Loucy (cell line): ENCODE data around the gene NT5DC4.
A peak's percentile ranks its signal among the peaks of the same experiment; 100 is the strongest.

Experiments used
- H2AFZ ChIP-seq: fragments of 200-600 bp; sonication (generic); 2 replicates; pipeline ENCODE4 v1.6.0; 2016; ENCODE audit warnings: antibody characterized with exemption, mild to moderate bottlenecking, low read length, moderate library complexity
- H3F3A ChIP-seq: fragments of 200-600 bp; 2 replicates; pipeline ENCODE4 v1.6.0; 2016; ENCODE audit warnings: antibody characterized with exemption, low read depth, mild to moderate bottlenecking
- H3K27me3 ChIP-seq: fragments of 200-600 bp; sonication (generic); 2 replicates; pipeline ENCODE4 v1.6.1; 2014; ENCODE audit warnings: low read length, mild to moderate bottlenecking; ENCODE audit not compliant: insufficient read depth, poor library complexity, severe bottlenecking
- H3K36me3 ChIP-seq: fragments of 200-600 bp; sonication (generic); 2 replicates; pipeline ENCODE4 v1.6.1; 2016; ENCODE audit warnings: low read length; ENCODE audit not compliant: insufficient read depth
- H3K4me1 ChIP-seq: fragments of 200-600 bp; sonication (generic); 2 replicates; pipeline ENCODE4 v1.5.1; 2014; ENCODE audit warnings: low read length, mild to moderate bottlenecking; ENCODE audit not compliant: insufficient read depth, poor library complexity, severe bottlenecking
- H3K4me2 ChIP-seq: fragments of 200-600 bp; sonication (generic); 2 replicates; pipeline ENCODE4 v1.6.0; 2014; ENCODE audit warnings: antibody characterized with exemption, low read length, low read depth, mild to moderate bottlenecking; ENCODE audit not compliant: poor library complexity, severe bottlenecking
- H3K4me3 ChIP-seq: fragments of 200-600 bp; sonication (generic); 2 replicates; pipeline ENCODE4 v1.5.1; 2014; ENCODE audit warnings: low read length, mild to moderate bottlenecking, mixed read lengths; ENCODE audit not compliant: poor library complexity, severe bottlenecking
- H3K79me2 ChIP-seq: fragments of 200-600 bp; sonication (generic); 2 replicates; pipeline ENCODE4 v1.6.1; 2014; ENCODE audit warnings: low read length; ENCODE audit not compliant: insufficient read depth
- H3K9ac ChIP-seq: fragments of 200-600 bp; sonication (generic); 2 replicates; pipeline ENCODE4 v1.6.0; 2014; ENCODE audit warnings: mild to moderate bottlenecking, low read depth, low read length, moderate library complexity; ENCODE audit not compliant: poor library complexity, severe bottlenecking
- H3K9me2 ChIP-seq: fragments of 200-600 bp; sonication (generic); replicated peaks from 2 replicates; pipeline ENCODE4 v1.6.1; 2016; ENCODE audit warnings: low read depth, low read length, mixed read lengths
- H3K9me3 ChIP-seq: fragments of 200-600 bp; sonication (generic); 2 replicates; pipeline ENCODE4 v1.6.1; 2014; ENCODE audit warnings: mild to moderate bottlenecking, antibody characterized with exemption, low read length, low read depth; ENCODE audit not compliant: insufficient read depth
- H4K20me1 ChIP-seq: fragments of 200-600 bp; sonication (generic); 2 replicates; pipeline ENCODE4 v1.6.0; 2014; ENCODE audit warnings: antibody characterized with exemption, low read length, mild to moderate bottlenecking; ENCODE audit not compliant: insufficient read depth, poor library complexity, severe bottlenecking
- CTCF ChIP-seq: fragments of 200-600 bp; sonication (generic); conservative IDR thresholded peaks from 2 replicates; pipeline ENCODE4 v1.5.1; 2014; ENCODE audit warnings: mild to moderate bottlenecking, antibody characterized with exemption, low read length
- EZH2phosphoT487 ChIP-seq: fragments of 200-600 bp; IDR thresholded peaks from 2 replicates; pipeline ENCODE4 v1.6.1; 2018; ENCODE audit warnings: antibody characterized with exemption, mild to moderate bottlenecking, moderate library complexity, borderline replicate concordance

Gene NT5DC4

GRCh38 chr2:112726487-112727190 lies 5.8 kb downstream of the NT5DC4 start:
- Histone ChIP-seq H2AFZ (peak overlapping the region; percentile 61; the same call in 1 of the 2 replicates), H3K9ac (no peak overlapping the region), H3K4me2 (no peak overlapping the region), H3K4me1 (peaks cover 5% of the 10 kb centered on the region), H3K36me3 (no peaks in the 10 kb centered on the region), H3K79me2 (no peaks in the 10 kb centered on the region), H3F3A (no peaks in the 10 kb centered on the region), H4K20me1 (no peaks in the 10 kb centered on the region), H3K9me2 (no peaks in the 10 kb centered on the region), H3K4me3 (no peak overlapping the region), H3K27me3 (no peaks in the 10 kb centered on the region), H3K9me3 (no peaks in the 10 kb centered on the region)
- TF ChIP-seq EZH2phosphoT487, result no peak
- TF ChIP-seq CTCF, result peak; percentile 89

GRCh38 chr2:112727276-112728028 lies 6.6 kb downstream of the NT5DC4 start:
- no peak overlapping the region for H2AFZ ChIP-seq
- no peak overlapping the region for H3K9ac ChIP-seq
- no peak overlapping the region for H3K4me3 ChIP-seq
- no peaks in the 10 kb centered on the region for H3K27me3 ChIP-seq
- no peak overlapping the region for H3K4me2 ChIP-seq
- H3K4me1 ChIP-seq, result peaks cover 5% of the 10 kb centered on the region
- H3K9me3 ChIP-seq, result no peaks in the 10 kb centered on the region
- TF ChIP-seq CTCF (no peak), EZH2phosphoT487 (no peak)
- H3K36me3 ChIP-seq, result no peaks in the 10 kb centered on the region
- no peaks in the 10 kb centered on the region for H3K9me2 ChIP-seq
- no peaks in the 10 kb centered on the region for H3F3A ChIP-seq
- H4K20me1 ChIP-seq, result no peaks in the 10 kb centered on the region
- no peaks in the 10 kb centered on the region for H3K79me2 ChIP-seq

GRCh38 chr2:112728029-112728362 lies 7.2 kb downstream of the NT5DC4 start:
- no peaks in the 10 kb centered on the region for H4K20me1 ChIP-seq
- H3K4me1 ChIP-seq, result peaks cover 5% of the 10 kb centered on the region
- no peaks in the 10 kb centered on the region for H3K79me2 ChIP-seq
- H2AFZ ChIP-seq, result no peak overlapping the region
- H3K36me3 ChIP-seq, result no peaks in the 10 kb centered on the region
- TF ChIP-seq EZH2phosphoT487 (no peak), CTCF (no peak)
- H3F3A ChIP-seq, result no peaks in the 10 kb centered on the region
- H3K9me3 ChIP-seq, result no peaks in the 10 kb centered on the region
- no peak overlapping the region for H3K4me2 ChIP-seq
- H3K9ac ChIP-seq, result no peak overlapping the region
- H3K4me3 ChIP-seq, result no peak overlapping the region
- H3K27me3 ChIP-seq, result no peaks in the 10 kb centered on the region
- H3K9me2 ChIP-seq, result no peaks in the 10 kb centered on the region
